Epidermal melanocyte (primary cell): ENCODE measurements around the gene SULT6B1.
"Not testable (repeated sequence)": the region's sequence is repeated elsewhere in the genome, so short reads cannot be mapped to it uniquely, and the experiment has no call there.

ENCODE experiments used
- DNase-seq: peaks from one replicate; pipeline ENCODE4 v3.0.0; 2011; ENCODE audit warnings: low spot score; ENCODE audit not compliant: insufficient read length

SULT6B1 gene, protein sequence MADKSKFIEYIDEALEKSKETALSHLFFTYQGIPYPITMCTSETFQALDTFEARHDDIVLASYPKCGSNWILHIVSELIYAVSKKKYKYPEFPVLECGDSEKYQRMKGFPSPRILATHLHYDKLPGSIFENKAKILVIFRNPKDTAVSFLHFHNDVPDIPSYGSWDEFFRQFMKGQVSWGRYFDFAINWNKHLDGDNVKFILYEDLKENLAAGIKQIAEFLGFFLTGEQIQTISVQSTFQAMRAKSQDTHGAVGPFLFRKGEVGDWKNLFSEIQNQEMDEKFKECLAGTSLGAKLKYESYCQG

GRCh38 chr2:37188570-37188969, at the start of gene SULT6B1:
SULT6B1 (minus strand) TSS chr2:37188670; CDS start chr2:37188640, 30 bp downstream.
- no peak for DNase-seq

GRCh38 chr2:37232131-37232933, 43.9 kb upstream of the SULT6B1 start:
- DNase-seq, result no peak

GRCh38 chr2:37231241-37232130, 43.0 kb upstream of the SULT6B1 start, which contains the start of the genes CEBPZ and NDUFAF7:
CEBPZ (minus strand) TSS chr2:37231596; CDS start chr2:37231567, 29 bp downstream.
NDUFAF7 (plus strand) TSS chr2:37231658; CDS start chr2:37231706, 48 bp downstream.
- DNase-seq, result peak; percentile 92

- DNase-seq, result no peak
Observed at GRCh38 chr2:37230581-37230980, 42.1 kb upstream of the SULT6B1 start.

DNA sequence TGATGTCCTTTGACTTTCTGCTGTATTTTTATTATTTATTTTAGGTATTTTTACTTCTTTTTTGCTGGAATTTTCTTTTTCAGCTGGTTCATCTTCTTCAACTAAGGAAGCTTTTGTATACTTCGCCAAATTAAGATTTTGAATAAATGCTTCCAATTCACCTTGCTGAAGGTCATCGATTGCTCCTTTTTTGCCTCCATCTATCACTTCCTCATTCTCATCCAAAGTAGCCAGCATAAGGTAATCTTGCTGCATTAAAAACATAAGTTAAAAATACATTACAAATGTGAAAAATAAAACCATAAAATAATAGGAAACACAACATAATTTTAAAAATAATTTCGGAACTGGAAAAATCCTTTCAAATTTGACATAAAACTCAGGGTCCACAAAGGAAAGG, 40.3 kb upstream of the SULT6B1 start:
- no peak for DNase-seq

GRCh38 chr2:37226863-37227262, 38.4 kb upstream of the SULT6B1 start:
- no peak for DNase-seq

DNA sequence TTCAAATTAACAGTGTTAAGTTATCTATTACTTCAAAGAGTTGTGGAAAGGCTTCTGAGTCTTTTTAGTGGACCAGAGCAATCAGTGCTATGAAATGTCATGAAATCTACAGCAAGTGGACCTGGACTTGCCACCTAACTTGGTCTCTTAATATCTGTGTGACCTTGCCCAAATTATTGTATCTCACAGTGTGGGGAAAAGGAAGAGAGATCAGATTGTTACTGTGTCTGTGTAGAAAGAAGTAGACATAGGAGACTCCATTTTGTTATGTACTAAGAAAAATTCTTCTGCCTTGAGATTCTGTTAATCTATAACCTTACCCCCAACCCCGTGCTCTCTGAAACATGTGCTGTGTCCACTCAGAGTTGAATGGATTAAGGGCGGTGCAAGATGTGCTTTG, 36.7 kb upstream of the SULT6B1 start:
- DNase-seq, result not testable (repeated sequence)

DNA sequence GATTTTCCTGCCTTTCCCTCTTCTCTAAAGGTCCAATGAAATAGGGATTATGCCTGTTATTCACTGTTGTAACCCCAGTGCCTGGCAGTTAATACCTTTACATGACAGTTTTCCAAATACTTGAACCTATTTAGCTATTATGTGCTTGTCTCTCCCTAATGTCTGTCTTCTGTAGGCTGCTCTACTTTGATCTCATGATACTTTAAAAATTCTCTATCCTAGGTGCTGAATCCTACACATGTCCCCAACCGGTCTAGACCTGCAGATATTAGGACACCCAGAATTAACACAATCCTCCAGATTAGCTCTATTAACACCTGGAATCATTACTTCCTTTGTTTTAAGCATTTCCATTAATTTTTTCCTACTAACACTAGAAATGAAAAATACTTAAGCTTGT, 35.6 kb upstream of the SULT6B1 start:
- no peak for DNase-seq

GRCh38 chr2:37223131-37223530, 34.7 kb upstream of the SULT6B1 start:
- no peak for DNase-seq

- no peak for DNase-seq
Observed at GRCh38 chr2:37219046-37219445, 30.6 kb upstream of the SULT6B1 start.

GRCh38 chr2:37215250-37215649, 26.8 kb upstream of the SULT6B1 start:
- DNase-seq, result no peak

DNA sequence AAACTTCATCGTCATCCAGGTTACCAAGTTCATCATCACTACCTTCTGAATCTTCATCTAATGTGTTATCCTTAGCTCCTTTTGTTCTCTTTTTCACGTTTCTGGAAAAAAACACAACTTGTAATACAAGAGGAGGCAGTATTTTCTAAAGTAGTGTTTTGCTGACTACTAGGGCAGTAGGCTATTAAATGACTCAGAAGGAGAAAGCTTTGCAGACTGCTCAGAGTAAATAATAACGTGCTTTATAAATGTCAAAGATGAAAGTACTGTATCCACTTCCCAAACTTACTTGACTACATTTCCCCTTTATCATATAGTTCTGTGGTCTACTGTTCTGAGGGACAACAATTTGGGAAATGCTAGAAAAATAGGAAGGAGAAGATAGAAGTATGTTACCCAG, 23.5 kb upstream of the SULT6B1 start:
- no peak for DNase-seq

DNA sequence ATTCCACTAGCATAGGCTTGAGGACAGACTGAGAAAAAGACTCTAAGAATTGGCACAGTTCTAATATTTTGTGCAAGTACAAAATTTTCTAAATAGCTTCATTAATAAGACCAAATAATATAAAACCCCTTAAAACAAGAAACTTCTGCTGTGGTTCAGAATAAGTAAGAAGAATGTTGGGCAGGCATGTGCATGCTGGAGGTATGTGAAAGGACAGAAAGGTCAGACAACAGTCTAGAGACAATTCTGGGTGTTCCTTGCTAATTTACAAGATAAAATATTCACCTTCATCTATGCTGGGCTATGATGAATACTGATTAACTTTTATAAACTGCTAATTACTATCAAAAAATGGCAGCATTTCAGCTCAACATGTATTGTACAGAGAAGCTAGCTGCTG, 22.7 kb upstream of the SULT6B1 start:
- DNase-seq, result no peak

GRCh38 chr2:37206760-37207159, 18.3 kb upstream of the SULT6B1 start:
- DNase-seq, result not testable (repeated sequence)

GRCh38 chr2:37205689-37206341, 17.3 kb upstream of the SULT6B1 start:
- DNase-seq, result no peak

- DNase-seq, result not testable (repeated sequence)
Observed at GRCh38 chr2:37205071-37205661, 16.7 kb upstream of the SULT6B1 start.

DNA sequence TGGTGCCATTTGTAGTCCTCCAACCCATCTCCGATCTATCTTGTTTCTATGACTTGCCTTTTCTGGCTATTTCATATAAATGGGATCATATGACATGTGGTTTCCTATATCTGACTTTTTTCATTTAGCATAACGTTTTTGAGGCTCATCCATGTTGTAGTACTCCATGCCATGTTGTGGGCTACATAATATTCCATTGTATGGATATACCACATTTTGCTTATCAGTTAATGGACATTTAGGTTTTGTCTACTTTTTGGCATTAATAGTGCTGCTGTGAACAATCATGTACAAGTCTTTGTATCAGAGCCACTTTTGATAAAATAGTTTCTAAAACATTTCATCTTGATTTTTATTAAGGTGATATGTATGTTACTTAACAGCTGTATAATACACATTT, 15.2 kb upstream of the SULT6B1 start:
- no peak for DNase-seq

GRCh38 chr2:37201766-37202165, 13.3 kb upstream of the SULT6B1 start:
- DNase-seq, result no peak

DNA sequence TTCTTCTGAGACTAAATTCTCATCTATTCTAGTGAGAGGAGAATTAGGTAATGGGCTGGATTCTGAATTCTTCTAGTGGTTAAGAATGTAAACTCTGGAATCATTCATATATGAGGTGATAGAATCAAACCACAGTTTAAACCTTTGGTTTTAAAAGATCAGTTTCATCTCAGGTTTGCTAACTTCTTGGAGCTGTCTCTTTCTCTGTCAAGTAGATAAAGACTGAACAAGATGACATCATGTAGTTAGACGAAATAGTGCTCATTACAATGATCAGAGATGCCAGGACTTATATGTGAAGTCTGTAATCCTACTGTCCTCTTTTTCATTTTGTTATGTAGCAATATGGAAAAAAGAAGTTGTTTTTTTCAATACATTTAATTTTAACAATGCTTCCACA, 12.7 kb upstream of the SULT6B1 start:
- no peak for DNase-seq

GRCh38 chr2:37198681-37199065, 10.2 kb upstream of the SULT6B1 start:
- no peak for DNase-seq
